HG02973 (cell line): Measurements from ENCODE around the gene HMMR.
"Not testable (repeated sequence)": the region's sequence is repeated elsewhere in the genome, so short reads cannot be mapped to it uniquely, and the experiment has no call there.

Source experiments
- ATAC-seq: cut with Tn5 transposase; IDR thresholded peaks from one replicate; pipeline ENCODE4 v1.9.1; 2021; ENCODE audit warnings: moderate library complexity; ENCODE audit not compliant: unreplicated experiment

Gene HMMR

DNA sequence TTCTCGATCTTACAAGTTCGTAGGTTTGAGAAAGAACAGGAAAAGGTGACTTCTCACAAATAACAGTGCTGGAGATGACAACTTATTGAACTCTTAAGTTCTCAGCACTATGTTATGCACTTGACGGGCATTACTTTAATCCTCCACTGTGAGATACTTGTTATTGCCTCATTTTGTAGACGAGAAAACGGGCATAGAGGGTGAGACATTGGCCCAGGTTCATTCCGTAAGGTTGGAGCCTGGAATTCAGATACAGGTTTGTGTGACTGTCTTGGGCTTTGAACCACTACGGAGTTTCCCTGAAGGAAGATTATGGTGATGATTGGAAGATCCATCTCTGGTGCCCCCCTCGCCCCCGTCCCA is 45.6 kb downstream of the HMMR start:
- peak; percentile 11 for ATAC-seq

DNA sequence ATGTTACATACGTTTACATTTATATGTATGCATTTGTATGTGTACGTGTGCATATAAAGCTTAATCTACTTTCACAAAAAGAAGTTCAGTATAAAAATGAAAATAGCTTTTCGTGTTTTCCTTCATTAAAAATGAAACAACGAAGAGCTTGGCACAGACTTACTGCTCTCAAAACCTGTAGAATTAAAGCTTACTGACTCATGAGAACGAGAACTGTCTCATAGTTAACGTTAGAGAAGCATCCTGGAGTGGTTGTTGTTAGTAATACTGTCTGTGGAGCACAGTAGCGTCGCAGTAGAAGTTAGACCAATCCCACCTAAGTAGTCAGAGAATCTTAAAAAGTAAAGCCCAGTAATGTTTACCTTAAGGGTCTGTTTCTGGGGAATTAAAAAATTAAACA is 46.3 kb downstream of the HMMR start:
- no peak for ATAC-seq

DNA sequence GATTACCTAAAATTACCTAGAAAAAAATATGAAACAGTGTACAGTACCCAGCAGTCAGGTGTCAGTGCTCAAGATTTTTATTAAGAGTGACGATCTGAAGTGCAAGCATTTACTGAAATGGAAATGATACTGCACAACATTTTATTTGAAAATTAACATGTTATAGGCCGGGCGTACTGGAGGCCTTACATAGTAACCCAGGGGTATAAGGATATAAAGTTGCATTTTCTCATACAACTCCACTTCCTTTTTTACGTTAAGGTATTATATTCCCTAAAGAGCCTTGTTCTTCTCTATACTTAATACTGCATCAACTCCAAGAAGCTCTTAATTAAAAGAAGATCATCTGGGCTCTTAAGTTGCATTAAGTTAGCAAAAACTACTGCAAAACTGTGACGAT is 48.3 kb downstream of the HMMR start:
- ATAC-seq, result no peak

DNA sequence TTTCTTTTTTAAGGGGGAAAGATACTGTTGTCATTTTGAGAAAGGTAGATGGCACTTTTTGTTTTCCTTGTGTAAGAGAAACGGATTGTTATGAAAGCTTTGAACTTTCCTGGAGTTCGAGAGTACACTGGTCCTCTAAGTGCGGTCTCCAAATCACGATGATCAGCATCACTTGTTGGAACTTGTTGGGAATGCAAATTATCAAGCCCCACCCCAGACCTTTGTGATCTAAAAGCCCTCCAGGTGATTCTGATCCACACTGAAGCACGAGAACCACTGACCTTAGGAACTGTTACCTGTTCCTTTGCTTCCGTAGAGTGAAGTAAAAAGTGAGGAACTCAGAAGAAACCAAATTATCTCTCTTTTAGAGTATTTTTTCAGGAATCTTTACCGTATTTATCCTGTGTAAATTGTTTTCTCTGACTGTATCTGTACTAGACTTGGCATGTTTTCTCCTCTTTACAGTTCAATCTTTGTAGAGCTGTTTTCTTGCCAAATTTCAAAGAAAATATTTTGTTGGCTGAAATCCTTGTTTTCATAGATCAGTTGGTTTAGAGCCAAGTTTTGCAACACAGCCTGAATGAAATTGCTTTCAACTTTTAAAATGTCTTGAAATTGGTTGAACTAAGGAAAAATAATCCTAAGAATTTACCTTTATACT is 49.0 kb downstream of the HMMR start:
- no peak for ATAC-seq

DNA sequence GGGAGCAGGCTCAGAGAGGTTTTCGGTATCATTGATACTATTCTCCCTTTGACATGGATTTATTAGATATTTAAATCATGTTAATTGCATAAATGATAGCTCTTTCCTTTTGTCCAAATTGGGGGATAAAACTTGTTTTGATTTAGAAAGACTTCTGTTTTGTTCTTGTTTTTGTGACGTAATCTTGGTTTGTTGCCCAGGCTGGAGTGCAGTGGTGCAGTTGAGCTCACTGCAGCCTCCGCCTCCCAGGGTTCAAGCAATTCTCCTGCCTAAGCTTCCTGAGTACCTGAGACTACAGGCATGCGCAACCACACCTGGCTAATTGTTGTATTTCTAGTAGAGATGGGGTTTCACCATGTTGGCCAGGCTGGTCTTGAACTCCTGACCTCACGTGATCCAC is 52.1 kb downstream of the HMMR start:
- no peak for ATAC-seq

DNA sequence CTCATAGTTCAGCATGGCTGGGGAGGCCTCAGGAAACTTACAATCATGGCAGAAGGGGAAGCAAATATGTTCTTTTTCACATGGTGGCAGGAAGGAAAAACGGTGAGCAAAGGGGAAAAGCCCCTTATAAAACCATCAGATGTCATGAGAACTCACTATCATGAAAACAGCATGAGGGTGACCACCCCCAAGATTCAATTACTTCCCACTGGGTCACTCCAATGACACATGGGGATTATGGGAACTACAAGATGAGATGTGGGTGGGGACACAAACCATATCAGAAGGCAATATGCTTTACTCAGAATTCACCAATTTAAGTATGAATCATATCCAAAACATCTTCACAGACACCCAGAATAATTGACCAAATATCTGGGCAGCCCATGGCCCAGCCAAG is 64.7 kb downstream of the HMMR start:
- no peak for ATAC-seq

DNA sequence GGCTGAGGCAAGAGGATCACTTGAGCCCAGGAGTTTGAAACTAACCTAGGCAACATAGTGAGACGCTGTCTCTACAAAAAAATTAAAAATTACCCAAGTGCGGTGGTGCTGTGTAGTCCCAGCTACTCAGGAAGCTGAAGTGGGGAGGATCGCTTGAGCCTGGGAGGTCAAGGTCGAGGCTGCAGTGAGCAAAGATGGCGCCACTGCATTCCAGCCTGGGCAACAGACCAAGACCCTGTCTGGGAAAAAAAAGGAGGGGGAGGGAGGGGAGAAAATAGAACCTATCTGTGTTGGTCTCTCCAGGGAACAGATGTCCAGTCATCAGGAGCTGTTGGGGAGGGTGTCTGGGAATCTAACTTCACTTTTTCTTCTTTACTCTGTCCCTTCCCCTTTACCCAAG is 69.3 kb downstream of the HMMR start:
- ATAC-seq, result no peak

GRCh38 chr5:163531272-163531671 is 70.8 kb downstream of the HMMR start:
- ATAC-seq, result no peak

DNA sequence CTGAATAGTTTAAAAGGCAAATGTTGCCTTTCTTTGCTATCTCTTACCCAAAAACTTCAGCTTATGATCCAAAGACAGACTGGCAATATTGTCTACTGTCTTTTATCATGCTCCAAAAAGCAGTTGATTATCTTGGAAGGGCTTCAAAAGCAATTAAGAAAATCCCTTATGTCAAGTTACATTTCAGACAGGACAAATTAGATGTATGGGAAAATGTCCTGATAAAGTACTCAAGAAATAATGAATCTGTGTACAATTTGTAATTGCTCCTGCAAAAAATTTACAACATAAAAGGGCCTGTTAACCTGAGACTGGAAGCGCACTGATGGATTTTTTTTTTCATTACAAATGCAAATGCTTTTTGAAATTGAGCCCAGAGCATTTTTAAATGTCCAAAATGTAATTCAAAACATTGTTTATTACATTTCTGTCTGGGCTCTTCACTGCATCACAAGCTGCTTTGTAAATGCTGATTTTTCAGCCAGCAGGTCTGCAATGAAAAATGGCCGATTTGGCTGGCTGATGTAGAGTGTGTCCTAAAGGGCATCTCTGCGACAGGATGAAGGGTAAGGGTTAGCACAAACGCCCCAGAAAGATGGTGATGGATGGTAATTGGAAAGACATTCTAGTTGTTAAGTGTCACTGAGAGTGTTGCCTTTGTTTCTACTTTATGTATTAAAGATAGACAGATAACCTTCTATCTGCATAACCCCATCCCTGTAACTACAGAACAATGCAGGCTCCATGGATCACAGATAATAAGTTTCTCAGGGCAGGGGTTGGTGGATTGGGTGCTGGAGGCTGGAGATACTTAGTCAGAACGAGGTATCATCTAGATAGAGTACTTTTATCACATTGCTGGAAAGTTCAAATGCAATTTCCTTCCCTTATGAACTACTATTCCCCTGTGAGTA is 72.0 kb downstream of the HMMR start:
- ATAC-seq, result no peak

- ATAC-seq, result no peak
Observed at GRCh38 chr5:163533223-163533622, 72.8 kb downstream of the HMMR start.

GRCh38 chr5:163534492-163535094 is 74.2 kb downstream of the HMMR start:
- ATAC-seq, result no peak

- no peak for ATAC-seq
Observed at GRCh38 chr5:163535290-163535689, 74.9 kb downstream of the HMMR start.

- ATAC-seq, result not testable (repeated sequence)
Observed at GRCh38 chr5:163536442-163536841, 76.0 kb downstream of the HMMR start.

GRCh38 chr5:163540696-163541095 is 80.3 kb downstream of the HMMR start:
- no peak for ATAC-seq
